Measurements from ENCODE around the gene PPM1L.

DNA sequence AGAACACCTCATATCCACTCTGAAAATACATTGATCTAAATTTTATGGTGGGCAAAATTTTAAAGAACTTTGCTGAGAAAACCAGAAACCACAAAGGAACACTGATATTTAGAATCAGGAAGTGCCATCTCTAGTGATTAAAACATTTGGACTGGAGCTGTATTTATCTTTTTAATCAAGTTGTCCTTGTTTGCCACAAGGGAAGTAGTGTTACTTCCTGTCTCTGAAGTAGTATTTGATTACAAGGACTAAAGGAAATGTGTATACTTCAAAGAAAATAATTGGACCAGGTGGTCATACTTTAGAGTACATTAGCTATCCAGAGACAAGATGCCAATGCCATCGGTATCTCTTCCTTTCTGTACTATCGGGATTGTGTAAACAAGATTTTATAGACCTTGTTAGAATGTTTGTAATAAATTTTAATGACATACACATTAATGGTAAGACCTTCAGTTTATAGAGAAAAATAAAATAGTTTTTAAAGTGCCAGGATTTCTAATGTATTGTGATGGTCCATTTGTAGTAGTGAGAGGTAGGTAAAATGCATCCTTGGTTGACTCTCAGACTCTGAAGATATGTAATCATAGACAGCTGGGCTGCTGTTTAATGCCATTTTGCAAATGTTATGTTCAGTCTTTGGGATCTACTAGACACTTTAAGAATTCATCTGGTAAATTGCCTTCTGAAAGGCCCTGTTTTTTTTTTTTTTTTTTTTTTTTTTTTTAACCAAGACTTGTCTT lies 217.2 kb downstream of the PPM1L start:
- TF ChIP-seq, protein P1, sequence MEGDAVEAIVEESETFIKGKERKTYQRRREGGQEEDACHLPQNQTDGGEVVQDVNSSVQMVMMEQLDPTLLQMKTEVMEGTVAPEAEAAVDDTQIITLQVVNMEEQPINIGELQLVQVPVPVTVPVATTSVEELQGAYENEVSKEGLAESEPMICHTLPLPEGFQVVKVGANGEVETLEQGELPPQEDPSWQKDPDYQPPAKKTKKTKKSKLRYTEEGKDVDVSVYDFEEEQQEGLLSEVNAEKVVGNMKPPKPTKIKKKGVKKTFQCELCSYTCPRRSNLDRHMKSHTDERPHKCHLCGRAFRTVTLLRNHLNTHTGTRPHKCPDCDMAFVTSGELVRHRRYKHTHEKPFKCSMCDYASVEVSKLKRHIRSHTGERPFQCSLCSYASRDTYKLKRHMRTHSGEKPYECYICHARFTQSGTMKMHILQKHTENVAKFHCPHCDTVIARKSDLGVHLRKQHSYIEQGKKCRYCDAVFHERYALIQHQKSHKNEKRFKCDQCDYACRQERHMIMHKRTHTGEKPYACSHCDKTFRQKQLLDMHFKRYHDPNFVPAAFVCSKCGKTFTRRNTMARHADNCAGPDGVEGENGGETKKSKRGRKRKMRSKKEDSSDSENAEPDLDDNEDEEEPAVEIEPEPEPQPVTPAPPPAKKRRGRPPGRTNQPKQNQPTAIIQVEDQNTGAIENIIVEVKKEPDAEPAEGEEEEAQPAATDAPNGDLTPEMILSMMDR (optimal IDR thresholded peaks at IDR 0.05 in 1 of 3, IDR thresholded peaks at IDR 0.05 in 1 of 3, conservative IDR thresholded peaks at IDR 0.05 in 1 of 3; ENCODE audit: extremely low read depth in 1 of 3, insufficient read depth in 2 of 3, low read length in 3 of 3): no peak
- TF ChIP-seq EZH2 (IDR thresholded peaks at IDR 0.05; ENCODE audit: low read length): no peak

Data from keratinocyte (primary cell).